Measurements from ENCODE around the gene NUMBL. TPM values are rescaled to one million over a fixed set of nuclear protein-coding genes. Genes with fewer than 3 reads are reported as not detected.
"Not testable (repeated sequence)": the region's sequence is repeated elsewhere in the genome, so short reads cannot be mapped to it uniquely, and the experiment has no call there.

Gene NUMBL
- total RNA-seq, 1 experiment from 2014 or later = 26.8 TPM

DNA sequence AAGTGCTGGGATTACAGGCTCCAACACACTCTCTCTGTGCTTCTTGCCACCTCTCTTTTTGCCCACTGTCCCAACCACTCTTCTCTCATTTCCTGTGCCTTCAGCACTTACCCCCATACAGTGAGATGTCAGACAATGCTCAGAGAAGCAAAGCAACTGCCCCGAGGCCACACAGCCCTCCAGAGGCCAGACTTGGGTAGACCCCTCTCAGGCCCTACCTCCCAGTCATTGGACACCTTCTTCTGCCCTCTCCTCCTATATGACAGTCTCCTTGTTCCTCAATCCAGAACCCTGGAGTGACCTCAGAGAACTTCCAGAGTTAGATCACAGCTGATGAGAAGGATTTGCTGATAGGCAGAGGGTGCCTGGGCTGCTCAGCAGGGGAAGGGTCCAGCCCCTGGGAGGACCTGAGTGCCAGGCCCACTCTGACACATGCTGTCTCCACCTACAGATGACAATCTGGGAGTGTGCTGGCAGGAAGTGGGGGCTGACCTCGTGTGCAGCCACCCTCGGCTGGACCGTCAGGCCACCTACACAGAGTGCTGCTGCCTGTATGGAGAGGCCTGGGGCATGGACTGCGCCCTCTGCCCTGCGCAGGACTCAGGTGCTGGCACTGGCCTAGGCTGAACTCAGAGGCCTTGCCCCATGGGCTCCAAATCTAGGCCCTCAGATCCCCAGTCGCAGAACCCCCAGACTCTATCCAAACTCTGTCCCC, 64.9 kb downstream of the NUMBL start:
- Histone ChIP-seq H3K9me3 (replicated peaks) (no peaks in the 10 kb centered on the region), H3K36me3 (no peaks in the 10 kb centered on the region), H3K4me1 (no peaks in the 10 kb centered on the region), H3K27ac (no peak overlapping the region), H3K27me3 (no peaks in the 10 kb centered on the region), H3K4me3 (no peak overlapping the region)
- DNase-seq = no peak

DNA sequence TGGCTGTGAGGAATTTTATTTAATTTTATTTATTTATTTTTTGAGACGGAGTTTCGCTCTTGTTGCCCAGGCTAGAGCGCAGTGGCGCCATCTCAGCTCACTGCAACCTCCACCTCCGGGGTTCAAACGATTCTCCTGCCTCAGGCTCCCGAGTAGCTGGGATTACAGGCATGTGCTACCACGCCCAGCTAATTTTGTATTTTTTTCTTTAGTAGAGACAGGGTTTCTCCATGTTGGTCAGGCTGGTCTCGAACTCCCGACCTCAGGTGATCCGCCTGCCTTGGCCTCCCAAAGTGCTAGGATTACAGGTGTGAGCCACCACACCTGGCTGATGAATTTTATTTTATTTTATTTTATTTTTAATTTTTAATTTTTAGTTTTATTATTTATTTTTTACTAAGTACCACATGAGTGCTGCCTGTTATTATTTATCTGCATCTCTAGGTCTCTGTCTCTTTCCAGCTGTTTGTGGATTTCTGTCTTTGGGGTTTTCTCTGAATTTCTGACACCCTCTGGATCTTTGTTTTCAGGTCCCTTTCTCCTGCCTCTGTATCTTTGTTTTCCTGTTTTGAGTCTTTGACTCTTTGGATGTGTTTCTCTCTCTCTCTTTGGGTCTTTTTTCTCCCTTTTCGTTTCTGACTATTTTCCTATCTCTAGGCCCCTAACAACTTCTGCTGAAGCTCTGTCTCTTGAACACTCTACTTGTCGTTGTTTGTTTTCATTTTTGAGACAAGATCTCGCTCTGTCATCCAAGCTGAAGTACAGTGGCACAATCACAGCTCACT, 65.9 kb downstream of the NUMBL start:
- H3K9me3 ChIP-seq (replicated peaks); H3K27ac ChIP-seq; DNase-seq; H3K4me3 ChIP-seq; H3K27me3 ChIP-seq; H3K36me3 ChIP-seq; H3K4me1 ChIP-seq: not testable (repeated sequence)

DNA sequence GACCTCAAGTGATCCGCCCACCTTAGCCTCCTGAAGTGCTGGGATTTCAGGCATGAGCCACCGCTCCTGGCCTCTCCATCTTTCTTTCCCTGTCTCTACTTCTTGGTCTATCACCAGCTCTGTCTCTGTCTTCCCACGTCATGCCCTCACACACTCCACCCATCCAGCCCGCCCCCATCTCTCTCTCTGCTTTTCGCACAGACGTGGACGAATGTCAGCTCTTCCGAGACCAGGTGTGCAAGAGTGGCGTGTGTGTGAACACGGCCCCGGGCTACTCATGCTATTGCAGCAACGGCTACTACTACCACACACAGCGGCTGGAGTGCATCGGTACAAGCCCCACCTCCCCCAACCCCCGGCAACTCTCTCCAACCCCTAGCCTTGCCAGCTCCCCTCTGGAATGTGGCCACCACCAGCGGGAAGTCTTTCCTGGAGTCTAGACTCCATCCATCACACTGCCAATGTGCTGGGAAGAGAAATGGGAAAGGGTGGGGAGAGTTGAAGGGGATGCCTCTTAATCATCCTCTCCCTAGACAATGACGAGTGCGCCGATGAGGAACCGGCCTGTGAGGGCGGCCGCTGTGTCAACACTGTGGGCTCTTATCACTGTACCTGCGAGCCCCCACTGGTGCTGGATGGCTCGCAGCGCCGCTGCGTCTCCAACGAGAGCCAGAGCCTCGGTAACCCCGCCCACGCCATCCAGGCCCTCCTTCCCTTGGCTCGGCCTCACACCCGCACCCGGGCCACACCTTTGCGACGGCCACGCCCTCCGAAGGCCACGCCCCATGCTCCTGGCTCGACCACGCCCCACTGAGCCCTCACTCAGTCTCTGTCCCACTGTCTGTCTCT, 66.8 kb downstream of the NUMBL start:
- Histone ChIP-seq H3K27ac (no peak overlapping the region), H3K4me3 (no peak overlapping the region), H3K9me3 (replicated peaks) (no peaks in the 10 kb centered on the region), H3K36me3 (no peaks in the 10 kb centered on the region), H3K27me3 (no peaks in the 10 kb centered on the region; the same call in 1 of the 2 replicates), H3K4me1 (no peaks in the 10 kb centered on the region)
- peak; percentile 43 to 54 for DNase-seq

DNA sequence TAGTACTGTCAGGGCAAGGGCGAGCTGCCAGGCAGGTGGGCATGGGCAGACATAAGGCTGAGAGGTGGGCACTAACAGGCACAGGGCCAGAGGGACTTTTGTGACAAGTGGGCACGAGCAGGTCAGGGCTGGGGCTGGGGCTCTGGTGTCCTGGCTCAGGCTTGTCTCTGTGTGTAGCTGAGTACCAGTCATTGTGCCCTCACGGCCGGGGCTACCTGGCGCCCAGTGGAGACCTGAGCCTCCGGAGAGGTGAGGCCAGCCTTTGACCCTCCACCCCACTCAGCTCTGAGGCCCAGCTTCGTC, 67.7 kb downstream of the NUMBL start:
- Histone ChIP-seq H3K4me1 (no peaks in the 10 kb centered on the region), H3K27ac (no peak overlapping the region), H3K27me3 (no peaks in the 10 kb centered on the region; the same call in 1 of the 2 replicates), H3K9me3 (replicated peaks) (no peaks in the 10 kb centered on the region), H3K36me3 (no peaks in the 10 kb centered on the region), H3K4me3 (no peak overlapping the region)
- DNase-seq = no peak

DNA sequence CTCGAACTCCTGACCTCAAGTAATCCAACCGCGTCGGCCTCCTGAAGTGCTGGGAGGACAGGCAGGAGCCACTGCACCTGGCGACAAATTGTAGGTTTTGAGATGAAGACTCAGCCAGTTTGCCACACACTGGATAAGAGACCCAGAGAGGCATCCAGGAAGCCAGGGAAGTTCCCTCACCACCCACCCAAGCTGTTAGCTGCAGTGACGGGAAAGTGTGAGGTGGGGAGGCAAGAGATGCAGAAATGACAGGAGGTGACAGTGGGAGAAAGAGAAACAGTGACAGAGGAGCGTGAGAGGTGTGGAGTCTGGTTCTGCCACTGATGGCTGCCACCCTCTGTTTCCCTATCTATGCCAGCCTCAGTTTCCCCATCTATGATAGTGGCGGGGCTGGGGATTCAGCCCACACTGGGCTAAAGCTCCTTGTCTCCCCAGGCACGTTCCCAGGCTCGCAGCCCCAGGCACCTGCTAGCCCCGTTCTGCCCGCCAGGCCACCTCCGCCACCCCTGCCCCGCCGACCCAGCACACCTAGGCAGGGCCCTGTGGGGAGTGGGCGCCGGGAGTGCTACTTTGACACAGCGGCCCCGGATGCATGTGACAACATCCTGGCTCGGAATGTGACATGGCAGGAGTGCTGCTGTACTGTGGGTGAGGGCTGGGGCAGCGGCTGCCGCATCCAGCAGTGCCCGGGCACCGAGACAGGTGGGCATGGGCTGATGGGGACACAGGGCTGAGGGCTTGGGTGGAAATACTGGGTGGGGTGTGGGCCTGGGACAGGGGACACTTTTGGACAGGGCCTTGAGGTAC, 68.3 kb downstream of the NUMBL start:
- H3K27me3 ChIP-seq = no peaks in the 10 kb centered on the region; the same call in 1 of the 2 replicates
- no peaks in the 10 kb centered on the region for H3K36me3 ChIP-seq
- no peaks in the 10 kb centered on the region for H3K9me3 ChIP-seq (replicated peaks)
- no peak overlapping the region for H3K4me3 ChIP-seq
- H3K4me1 ChIP-seq = no peaks in the 10 kb centered on the region
- H3K27ac ChIP-seq = no peak overlapping the region
- no peak for DNase-seq

DNA sequence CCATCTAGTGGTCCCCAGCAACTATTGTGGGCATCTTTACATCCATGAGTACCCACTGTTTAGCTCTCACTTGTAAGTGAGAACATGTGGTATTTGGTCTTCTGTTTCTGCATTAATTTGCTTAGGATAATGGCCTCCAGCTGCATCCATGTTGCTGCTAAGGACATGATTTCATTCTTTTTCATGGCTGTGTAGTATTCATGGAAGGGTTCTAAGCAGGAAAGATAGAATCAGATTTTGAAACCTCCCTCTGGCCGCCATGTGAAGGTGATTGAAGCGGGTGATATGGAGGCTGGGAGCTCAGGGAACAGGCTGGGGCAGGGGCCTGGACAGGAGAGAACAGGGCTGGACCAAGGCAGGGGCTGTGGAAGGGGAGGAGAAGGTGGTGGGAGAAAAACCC, 69.2 kb downstream of the NUMBL start:
- H3K27ac ChIP-seq = no peak overlapping the region
- H3K27me3 ChIP-seq = no peaks in the 10 kb centered on the region; the same call in 1 of the 2 replicates
- no peak overlapping the region for H3K4me3 ChIP-seq
- no peaks in the 10 kb centered on the region for H3K9me3 ChIP-seq (replicated peaks)
- H3K4me1 ChIP-seq = no peaks in the 10 kb centered on the region
- no peaks in the 10 kb centered on the region for H3K36me3 ChIP-seq
- no peak for DNase-seq

DNA sequence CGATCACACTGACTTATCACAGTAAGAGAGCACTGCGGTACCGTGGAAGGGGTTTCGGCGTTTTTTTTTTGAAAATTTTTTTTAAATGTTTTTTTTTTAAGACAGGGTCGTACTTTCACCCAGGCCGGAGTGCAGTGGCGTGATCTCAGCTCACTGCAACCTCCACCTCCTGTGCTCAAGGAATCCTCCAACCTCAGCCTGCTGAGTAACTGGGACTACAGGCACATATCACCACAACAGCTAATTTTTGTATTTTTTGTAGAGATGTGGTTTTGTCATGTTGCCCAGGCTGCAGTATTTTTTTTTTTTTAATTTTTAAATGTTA, 70.3 kb downstream of the NUMBL start:
- H3K9me3 ChIP-seq (replicated peaks) = no peaks in the 10 kb centered on the region
- no peak overlapping the region for H3K27ac ChIP-seq
- H3K4me1 ChIP-seq = no peaks in the 10 kb centered on the region
- no peak for DNase-seq
- no peaks in the 10 kb centered on the region; the same call in 1 of the 2 replicates for H3K27me3 ChIP-seq
- no peaks in the 10 kb centered on the region for H3K36me3 ChIP-seq
- H3K4me3 ChIP-seq = no peak overlapping the region

DNA sequence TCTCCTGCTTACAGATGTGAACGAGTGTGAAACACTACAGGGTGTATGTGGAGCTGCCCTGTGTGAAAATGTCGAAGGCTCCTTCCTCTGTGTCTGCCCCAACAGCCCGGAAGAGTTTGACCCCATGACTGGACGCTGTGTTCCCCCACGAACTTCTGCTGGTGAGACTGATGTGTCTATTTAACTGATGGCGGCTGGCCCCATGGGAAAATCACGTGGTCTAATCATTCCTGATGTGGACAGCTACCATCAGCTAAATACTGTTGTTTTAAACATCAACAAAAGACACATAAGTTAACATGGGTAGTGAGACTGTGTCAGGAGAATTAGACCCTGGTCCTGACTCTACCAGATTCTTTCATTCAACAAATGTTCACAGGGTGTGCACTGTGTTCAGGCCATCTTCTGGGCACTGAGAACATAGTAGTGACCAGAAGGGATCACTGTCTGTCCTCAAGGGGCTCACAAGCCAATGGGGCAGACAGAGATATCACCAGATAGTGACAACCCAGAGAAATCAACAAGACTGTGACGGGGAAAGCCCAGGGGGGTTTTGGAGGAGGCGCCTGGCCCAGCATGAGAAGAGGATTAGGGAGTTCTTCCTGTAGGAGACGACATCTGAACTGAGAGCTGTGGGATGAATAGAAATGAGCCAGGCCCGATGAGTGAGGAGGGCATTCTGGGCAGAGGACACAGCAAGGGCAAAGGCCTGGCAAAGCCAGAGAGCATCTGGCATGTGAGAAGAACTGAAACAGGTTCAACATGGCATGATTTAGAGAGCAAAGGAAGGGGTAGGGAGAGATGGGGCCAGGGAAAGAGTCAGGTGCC, 70.9 kb downstream of the NUMBL start:
- H3K9me3 ChIP-seq (replicated peaks) = no peaks in the 10 kb centered on the region
- H3K4me3 ChIP-seq = no peak overlapping the region
- H3K27me3 ChIP-seq = no peaks in the 10 kb centered on the region; the same call in 1 of the 2 replicates
- no peaks in the 10 kb centered on the region for H3K36me3 ChIP-seq
- DNase-seq = no peak
- H3K27ac ChIP-seq = no peak overlapping the region
- H3K4me1 ChIP-seq = no peaks in the 10 kb centered on the region

DNA sequence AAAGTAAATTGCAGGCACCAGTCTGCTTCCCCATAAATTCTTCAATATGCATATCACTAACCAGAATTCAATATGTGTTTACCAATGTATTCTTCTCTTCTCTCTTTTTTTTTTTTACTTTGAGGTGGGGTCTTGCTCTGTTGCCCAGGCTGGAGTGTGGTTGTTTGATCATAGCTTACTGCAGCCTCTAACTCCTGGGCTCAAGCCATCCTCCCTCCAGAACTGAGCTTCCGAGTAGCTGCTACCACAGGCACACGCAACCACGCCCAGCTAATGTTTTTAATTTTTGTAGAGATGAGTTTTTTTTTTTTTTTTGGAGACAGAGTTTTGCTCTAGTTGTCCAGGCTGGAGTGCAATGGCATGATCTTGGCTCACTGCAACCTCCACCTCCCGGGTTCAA, 72.5 kb downstream of the NUMBL start:
- no peak for DNase-seq
- no peaks in the 10 kb centered on the region; the same call in 1 of the 2 replicates for H3K27me3 ChIP-seq
- H3K27ac ChIP-seq = no peak overlapping the region
- H3K9me3 ChIP-seq (replicated peaks) = no peaks in the 10 kb centered on the region
- H3K36me3 ChIP-seq = no peaks in the 10 kb centered on the region
- no peaks in the 10 kb centered on the region for H3K4me1 ChIP-seq
- H3K4me3 ChIP-seq = no peak overlapping the region

DNA sequence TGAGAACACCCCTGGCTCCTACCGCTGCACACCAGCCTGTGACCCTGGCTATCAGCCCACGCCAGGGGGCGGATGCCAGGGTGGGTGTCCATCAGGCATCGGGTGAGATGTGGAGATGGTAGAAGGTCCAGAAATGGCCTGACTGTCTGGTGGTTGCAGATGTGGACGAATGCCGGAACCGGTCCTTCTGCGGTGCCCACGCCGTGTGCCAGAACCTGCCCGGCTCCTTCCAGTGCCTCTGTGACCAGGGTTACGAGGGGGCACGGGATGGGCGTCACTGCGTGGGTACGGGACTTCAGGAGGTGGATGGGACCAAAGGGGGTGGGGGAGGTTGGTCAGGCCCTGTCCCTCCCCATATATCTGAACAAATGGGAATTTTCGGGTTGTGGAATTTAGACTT, 73.5 kb downstream of the NUMBL start:
- Histone ChIP-seq H3K4me3 (no peak overlapping the region), H3K36me3 (no peaks in the 10 kb centered on the region), H3K4me1 (no peaks in the 10 kb centered on the region), H3K27ac (no peak overlapping the region), H3K9me3 (replicated peaks) (no peaks in the 10 kb centered on the region), H3K27me3 (no peaks in the 10 kb centered on the region; the same call in 1 of the 2 replicates)
- no peak for DNase-seq

DNA sequence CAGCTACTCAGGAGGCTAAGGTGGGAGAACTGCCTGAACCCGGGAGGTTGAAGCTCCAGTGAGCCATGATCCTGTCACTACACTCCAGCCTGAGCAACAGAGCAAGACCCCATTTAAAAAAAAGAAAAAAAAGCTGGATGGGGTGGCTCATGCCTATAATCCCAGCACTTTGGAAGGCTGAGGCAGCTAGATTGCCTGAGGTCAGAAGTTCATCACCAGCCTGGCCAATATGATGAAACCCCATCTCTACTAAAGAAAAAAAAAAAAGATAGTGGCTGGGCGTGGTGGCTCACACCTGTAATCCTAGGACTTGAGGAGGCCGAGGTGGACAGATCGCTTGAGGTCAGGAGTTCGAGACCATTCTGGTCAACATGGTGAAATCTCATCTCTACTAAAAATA, 74.3 kb downstream of the NUMBL start:
- H3K27ac ChIP-seq = no peak overlapping the region

More for the DNA sequence above, 74.3 kb downstream of the NUMBL start:
- Histone ChIP-seq H3K9me3 (replicated peaks) (no peaks in the 10 kb centered on the region), H3K4me3 (no peak overlapping the region), H3K36me3 (no peaks in the 10 kb centered on the region), H3K27me3 (no peaks in the 10 kb centered on the region; the same call in 1 of the 2 replicates), H3K4me1 (no peaks in the 10 kb centered on the region)
- DNase-seq = no peak

Measured in SJCRH30 (cell line).